Kidney (tissue), 22 donors: ENCODE results near the gene C1orf52. TPM values are rescaled to one million over a fixed set of nuclear protein-coding genes. Genes with fewer than 3 reads are reported as not detected.

Source experiments
- DNase-seq, 5 donors: peaks; one replicate each; pipeline ENCODE4 v3.0.0-alpha.2; 2013 to 2020
- FAIRE-seq: peaks from 2 replicates; lab custom pipeline; 2012; peaks lifted over from hg19 to GRCh38; lab: Jason Lieb, UNC
- H3K27ac ChIP-seq, 2 donors: one replicate each; pipeline ENCODE4 v1.7.0; 2013; ENCODE audit warnings: low read depth in 2 of 2, low read length in 2 of 2, inconsistent platforms in 1 of 2
- H3K27me3 ChIP-seq: one replicate; pipeline ENCODE4 v1.7.1; 2013; ENCODE audit warnings: low read length, inconsistent platforms; ENCODE audit not compliant: control insufficient read depth, insufficient read depth
- H3K36me3 ChIP-seq, 3 donors: one replicate each; pipeline versions ENCODE4 v1.7.0 to v1.7.1; 2013; ENCODE audit warnings: low read length in 3 of 3, control low read depth in 1 of 3, inconsistent platforms in 1 of 3; ENCODE audit not compliant: insufficient read depth in 3 of 3, control insufficient read depth in 2 of 3
- H3K4me1 ChIP-seq, 3 donors: one replicate each; pipeline versions ENCODE4 v1.7.0 to v1.7.1; 2013; ENCODE audit warnings: low read length in 3 of 3, inconsistent platforms in 1 of 3, low read depth in 1 of 3; ENCODE audit not compliant: control insufficient read depth in 2 of 3, insufficient read depth in 2 of 3
- H3K4me3 ChIP-seq, 3 donors: one replicate each; pipeline versions ENCODE4 v1.7.0 to v1.8.1; 2013; ENCODE audit warnings: low read length in 3 of 3, control low read depth in 1 of 3, inconsistent platforms in 1 of 3
- H3K9ac ChIP-seq, 3 donors: one replicate each; pipeline versions ENCODE4 v1.7.0 to v1.7.1; 2013; ENCODE audit warnings: low read length in 3 of 3, control low read depth in 1 of 3, inconsistent platforms in 1 of 3
- H3K9me3 ChIP-seq, 3 donors: one replicate each; pipeline versions ENCODE4 v1.7.0 to v1.7.1; 2013; ENCODE audit warnings: low read length in 3 of 3, control low read depth in 1 of 3, inconsistent platforms in 1 of 3; ENCODE audit not compliant: control insufficient read depth in 2 of 3, insufficient read depth in 1 of 3
- intact Hi-C: fragments of 100-400 bp; cut with DNase I; formaldehyde crosslinking; loops from one replicate; pipeline ENCODE4 v1.11.1; 2022
- long read RNA-seq, 10 donors: library from polyadenylated mRNA in 1 of 10; unstranded in 1 of 10; transcript quantifications; one replicate each; pipeline ENCODE4 v2.0.0 and lab custom pipeline, GENCODE V29; 2021 to 2026
- polyA plus RNA-seq: library from polyadenylated mRNA; stranded (reverse); fragments of 350-450 nt; fragmentation: Illumina TruSeq; extraction: RNeasy Lipid Tissue Mini Kit (QIAGEN cat#74804); gene quantifications from one replicate; pipeline ENCODE4 v1.2.3, GENCODE V29; 2014; ENCODE audit warnings: low read depth, low replicate concordance; ENCODE audit not compliant: insufficient read depth
- total RNA-seq: library from RNA; stranded (reverse); fragmentation: NEBNext Ultra II Directional; extraction: Animal tissue kit (Norgen Biotek cat#: 25700); gene quantifications from one replicate; pipeline ENCODE4 v1.2.1, GENCODE V29; 2021
- TF ChIP-seq, protein P1 (sequence below): IDR thresholded peaks from 3 replicates; pipeline ENCODE4 v1.5.1; 2012; ENCODE audit warnings: mild to moderate bottlenecking, moderate library complexity, borderline replicate concordance; ENCODE audit not compliant: insufficient read depth; ENCODE audit errors: extremely low read depth
- donor health status: control.
- donor health status: control.
- donor health status: control.
- donor health status: control.
- donor health status: control.
- donor health status: DM: yes; HTN: yes; CAD: no.
- donor health status: Normal renal cell carcinoma (clear cell type).

Gene C1orf52
- total RNA-seq = 18.7 TPM
- 15.0 TPM for polyA plus RNA-seq
- long read RNA-seq, donor 1, transcript C1orf52-203 (3 exons, 1,219 nt) = major isoform, 12 of 29 reads
- long read RNA-seq, donor 1, transcript C1orf52-201 (4 exons, 3,391 nt) = minor isoform, 9 of 29 reads
- long read RNA-seq, donor 1, partial matches to known transcripts = 8 of 29 reads
- long read RNA-seq, donor 1, other reads (novel, unspliced or antisense) = 0 of 29 reads
- long read RNA-seq, donor 2, transcript C1orf52-201 (4 exons, 3,391 nt) = major isoform, 7 of 29 reads
- long read RNA-seq, donor 2, partial matches to known transcripts = 18 of 29 reads
- long read RNA-seq, donor 2, other reads (novel, unspliced or antisense) = 0 of 29 reads
- long read RNA-seq, donor 3, transcript C1orf52-203 (3 exons, 1,219 nt) = minor isoform, 8 of 22 reads
- long read RNA-seq, donor 3, transcript C1orf52-201 (4 exons, 3,391 nt) = major isoform, 14 of 22 reads
- long read RNA-seq, donor 3, partial matches to known transcripts = 0 of 22 reads
- long read RNA-seq, donor 3, other reads (novel, unspliced or antisense) = 0 of 22 reads
- long read RNA-seq, donor 4, transcript C1orf52-203 (3 exons, 1,219 nt) = minor isoform, 9 of 20 reads
- long read RNA-seq, donor 4, transcript C1orf52-201 (4 exons, 3,391 nt) = major isoform, 11 of 20 reads
- long read RNA-seq, donor 4, partial matches to known transcripts = 0 of 20 reads
- long read RNA-seq, donor 4, other reads (novel, unspliced or antisense) = 0 of 20 reads
- long read RNA-seq, donor 5 = 0 reads
- long read RNA-seq, donor 6, transcript C1orf52-203 (3 exons, 1,219 nt) = major isoform, 22 of 39 reads
- long read RNA-seq, donor 6, transcript C1orf52-201 (4 exons, 3,391 nt) = minor isoform, 17 of 39 reads
- long read RNA-seq, donor 6, partial matches to known transcripts = 0 of 39 reads
- long read RNA-seq, donor 6, other reads (novel, unspliced or antisense) = 0 of 39 reads
- long read RNA-seq, donor 7, transcript C1orf52-201 (4 exons, 3,391 nt) = major isoform, 11 of 21 reads
- long read RNA-seq, donor 7, transcript C1orf52-203 (3 exons, 1,219 nt) = minor isoform, 7 of 21 reads
- long read RNA-seq, donor 7, partial matches to known transcripts = 3 of 21 reads
- long read RNA-seq, donor 7, other reads (novel, unspliced or antisense) = 0 of 21 reads
- long read RNA-seq, donor 8, transcript C1orf52-201 (4 exons, 3,391 nt) = major isoform, 18 of 24 reads
- long read RNA-seq, donor 8, transcript C1orf52-203 (3 exons, 1,219 nt) = minor isoform, 6 of 24 reads
- long read RNA-seq, donor 8, partial matches to known transcripts = 0 of 24 reads
- long read RNA-seq, donor 8, other reads (novel, unspliced or antisense) = 0 of 24 reads
- long read RNA-seq, donor 9, partial matches to known transcripts = 0 of 8 reads
- long read RNA-seq, donor 9, other reads (novel, unspliced or antisense) = 0 of 8 reads
- long read RNA-seq, donor 10, transcript C1orf52-201 (4 exons, 3,391 nt) = major isoform, 14 of 40 reads
- long read RNA-seq, donor 10, transcript C1orf52-203 (3 exons, 1,219 nt) = minor isoform, 11 of 40 reads
- long read RNA-seq, donor 10, partial matches to known transcripts = 15 of 40 reads
- long read RNA-seq, donor 10, other reads (novel, unspliced or antisense) = 0 of 40 reads

DNA sequence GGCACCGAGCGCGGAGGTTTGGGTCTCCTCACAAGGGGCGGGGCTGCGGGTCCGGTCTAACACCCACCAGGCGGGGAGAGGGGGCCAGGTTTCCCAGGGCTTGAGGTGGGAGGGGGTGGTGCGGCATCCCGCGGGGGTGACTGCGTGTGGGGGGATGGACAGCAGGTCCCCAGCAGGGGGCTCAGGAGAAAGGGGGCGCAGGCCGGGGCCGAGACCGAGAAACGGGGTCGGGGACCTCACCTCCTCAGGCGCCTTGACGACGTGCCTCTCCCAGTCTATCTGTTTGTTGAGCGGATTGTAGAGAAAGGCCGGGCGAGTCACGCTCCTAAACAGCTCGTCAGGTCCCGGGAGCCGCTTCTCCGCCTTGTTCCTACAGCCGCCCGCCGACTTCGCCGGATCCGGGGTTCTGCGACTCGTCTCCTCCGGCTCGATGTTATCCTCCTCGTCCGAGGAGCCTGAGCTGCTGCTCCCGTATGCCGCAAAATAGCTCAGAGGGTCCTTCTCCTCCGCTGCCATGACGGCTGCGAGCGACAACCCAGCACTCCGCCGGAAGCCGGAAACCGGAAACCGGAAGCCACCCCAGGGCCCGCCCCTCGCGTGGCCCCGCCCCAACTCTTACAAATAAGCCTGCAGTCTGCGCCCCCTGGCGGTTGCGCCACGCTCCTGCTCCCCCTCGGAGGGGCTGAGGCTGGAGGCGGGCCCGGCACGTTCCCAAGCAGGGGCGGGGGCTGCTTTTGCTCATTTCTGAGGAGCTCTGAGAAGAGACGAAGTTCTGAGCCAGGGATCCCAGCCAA lies at the start of gene C1orf52:
Gene C1orf52, minus strand, starts transcription at position 545 of the 794 bp plus-strand sequence. Its CDS starts 29 bp downstream, at position 516.
- H3K27ac ChIP-seq = peak within 1 kb of the TSS; percentile 63 to 66
- H3K27me3 ChIP-seq = no peaks in the 10 kb centered on the region
- TF ChIP-seq, protein P1, sequence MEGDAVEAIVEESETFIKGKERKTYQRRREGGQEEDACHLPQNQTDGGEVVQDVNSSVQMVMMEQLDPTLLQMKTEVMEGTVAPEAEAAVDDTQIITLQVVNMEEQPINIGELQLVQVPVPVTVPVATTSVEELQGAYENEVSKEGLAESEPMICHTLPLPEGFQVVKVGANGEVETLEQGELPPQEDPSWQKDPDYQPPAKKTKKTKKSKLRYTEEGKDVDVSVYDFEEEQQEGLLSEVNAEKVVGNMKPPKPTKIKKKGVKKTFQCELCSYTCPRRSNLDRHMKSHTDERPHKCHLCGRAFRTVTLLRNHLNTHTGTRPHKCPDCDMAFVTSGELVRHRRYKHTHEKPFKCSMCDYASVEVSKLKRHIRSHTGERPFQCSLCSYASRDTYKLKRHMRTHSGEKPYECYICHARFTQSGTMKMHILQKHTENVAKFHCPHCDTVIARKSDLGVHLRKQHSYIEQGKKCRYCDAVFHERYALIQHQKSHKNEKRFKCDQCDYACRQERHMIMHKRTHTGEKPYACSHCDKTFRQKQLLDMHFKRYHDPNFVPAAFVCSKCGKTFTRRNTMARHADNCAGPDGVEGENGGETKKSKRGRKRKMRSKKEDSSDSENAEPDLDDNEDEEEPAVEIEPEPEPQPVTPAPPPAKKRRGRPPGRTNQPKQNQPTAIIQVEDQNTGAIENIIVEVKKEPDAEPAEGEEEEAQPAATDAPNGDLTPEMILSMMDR = peak; percentile 95
- FAIRE-seq (no peak), DNase-seq (peak; percentile 97 to 98 (median 98))
- H3K4me3 ChIP-seq = peak within 1 kb of the TSS; percentile 83 to 92 (median 88)
- intact Hi-C loops = loop anchor here (5.0 kb wide), 1 partner anchor 152 kb away; no protein-coding TSS in a partner anchor
- H3K36me3 ChIP-seq = peaks cover under 1 to 8% (median 5%) of the 10 kb centered on the region in 3 donors
- peaks cover 0 to 17% (median 6%) of the 10 kb centered on the region in 3 donors for H3K4me1 ChIP-seq
- no peaks in the 10 kb centered on the region for H3K9me3 ChIP-seq
- H3K9ac ChIP-seq = peak within 1 kb of the TSS; percentile 77 to 93 (median 88)

DNA sequence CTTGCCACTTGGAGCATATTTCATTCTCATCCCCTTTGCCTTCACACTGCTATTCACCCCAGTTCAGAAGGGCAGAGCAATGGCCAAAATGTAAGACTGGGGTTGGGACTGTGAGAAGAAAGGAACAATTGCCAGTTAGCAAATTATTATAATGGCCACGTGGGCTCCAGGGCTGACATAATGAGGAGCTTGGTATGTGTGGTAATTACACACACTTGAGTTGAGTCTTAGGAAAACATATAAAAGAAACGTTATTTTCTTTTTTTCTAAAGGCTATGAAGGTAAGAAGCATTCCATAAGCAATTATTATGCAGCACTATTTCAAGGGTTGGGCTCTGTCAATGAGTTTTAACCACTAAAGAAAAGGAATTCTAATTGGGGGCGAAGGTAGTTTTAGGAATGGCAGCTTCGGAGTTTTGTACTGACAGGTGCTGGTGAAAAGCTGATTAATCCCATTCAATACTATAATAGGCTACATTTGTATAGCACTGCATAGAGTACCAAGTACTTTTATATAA lies 49.4 kb upstream of the C1orf52 start:
- Histone ChIP-seq H3K4me3 (peak overlapping the region in 1 of 3 donors; percentile 2), H3K9ac (no peak overlapping the region), H3K27me3 (no peaks in the 10 kb centered on the region), H3K36me3 (no peaks in the 10 kb centered on the region), H3K4me1 (peaks cover 0 to 14% (median 3%) of the 10 kb centered on the region in 3 donors), H3K27ac (no peak overlapping the region), H3K9me3 (no peaks in the 10 kb centered on the region)
- no peak for FAIRE-seq
- no peak for DNase-seq
- intact Hi-C loops = loop anchor here (10.0 kb wide), 1 partner anchor 196 kb away; no protein-coding TSS in a partner anchor
- TF ChIP-seq, protein P1 = no peak
